Measurements from ENCODE around the gene TNK2. TPM values are rescaled to one million over a fixed set of nuclear protein-coding genes. Genes with fewer than 3 reads are reported as not detected.
A peak's percentile ranks its signal among the peaks of the same experiment; 100 is the strongest.

TNK2 gene
- polyA plus RNA-seq, 3 donors: 0.84 to 131 (median 1.8) TPM

- H3K36me3 ChIP-seq (replicated peaks in 1 of 2; ENCODE audit: control insufficient read depth in 1 of 2, insufficient read depth in 2 of 2, low read length in 2 of 2): no peaks in the 10 kb centered on the region
- H3K9ac ChIP-seq (ENCODE audit: insufficient read depth, low read length, poor library complexity, severe bottlenecking): no peak overlapping the region
- TF ChIP-seq CTCF (IDR thresholded peaks at IDR 0.05): no peak
- no peak overlapping the region for H3K4me3 Mint-ChIP-seq
- no peak overlapping the region for H3K4me2 ChIP-seq (replicated peaks; ENCODE audit: extremely low read depth, low read length, poor library complexity, severe bottlenecking)
- peaks cover 0 to 2% (median 0%) of the 10 kb centered on the region in 7 donors for H3K9me3 Mint-ChIP-seq
- no peaks in the 10 kb centered on the region for H3K36me3 Mint-ChIP-seq
- H3K27ac ChIP-seq (ENCODE audit: low read depth in 1 of 2, low read length in 2 of 2): no peak overlapping the region
- no peaks in the 10 kb centered on the region for H3K27me3 ChIP-seq (ENCODE audit: control insufficient read depth in 2 of 2, insufficient read depth in 2 of 2, low read length in 2 of 2)
- H3K4me1 Mint-ChIP-seq: peaks cover 11% of the 10 kb centered on the region
- no peak overlapping the region for H3K27ac Mint-ChIP-seq
- H2AFZ ChIP-seq (ENCODE audit: insufficient read depth, low read depth, low read length, poor library complexity, severe bottlenecking): no peak overlapping the region
- H4K20me1 ChIP-seq (ENCODE audit: insufficient read depth, low read length): no peaks in the 10 kb centered on the region
- H3K9me3 ChIP-seq (replicated peaks in 1 of 2; ENCODE audit: control insufficient read depth in 1 of 2, insufficient read depth in 1 of 2, low read length in 2 of 2): no peaks in the 10 kb centered on the region
- no peak overlapping the region for H3K4me3 ChIP-seq (replicated peaks in 1 of 3; ENCODE audit: low read depth in 2 of 3, low read length in 3 of 3)
- intact Hi-C loops (cut with micrococcal nuclease): no loop called here
- H3K79me2 ChIP-seq (ENCODE audit: insufficient read depth, low read length): no peaks in the 10 kb centered on the region
- H3K27me3 Mint-ChIP-seq (ENCODE audit: low read depth in 3 of 3): peaks cover 12 to 25% (median 19%) of the 10 kb centered on the region in 3 donors
- DNase-seq: no peak
- WGBS (ENCODE audit: insufficient coverage): 94% methylated on average over 8 of the region's 14 CpGs
- H3K4me1 ChIP-seq (ENCODE audit: control insufficient read depth in 1 of 2, insufficient read depth in 2 of 2, low read length in 2 of 2): peaks cover 4 to 6% of the 10 kb centered on the region in 2 donors
Observed at GRCh38 chr3:195918176-195918575, 9.8 kb upstream of the TNK2 start.

GRCh38 chr3:195916991-195917390 lies 8.6 kb upstream of the TNK2 start:
- WGBS (ENCODE audit: insufficient coverage): 92% methylated on average over 9 of the region's 9 CpGs
- H3K9me3 ChIP-seq (replicated peaks in 1 of 2; ENCODE audit: control insufficient read depth in 1 of 2, insufficient read depth in 1 of 2, low read length in 2 of 2): no peaks in the 10 kb centered on the region
- no peaks in the 10 kb centered on the region for H3K36me3 ChIP-seq (replicated peaks in 1 of 2; ENCODE audit: control insufficient read depth in 1 of 2, insufficient read depth in 2 of 2, low read length in 2 of 2)
- no peak for TF ChIP-seq CTCF (IDR thresholded peaks at IDR 0.05)
- Mint-ChIP-seq H3K27me3 (ENCODE audit: low read depth in 3 of 3) (peaks cover 12 to 23% (median 18%) of the 10 kb centered on the region in 3 donors), H3K27ac (no peak overlapping the region), H3K4me3 (peak overlapping the region in 1 of 2 donors; percentile 26), H3K36me3 (no peaks in the 10 kb centered on the region), H3K4me1 (peaks cover 11% of the 10 kb centered on the region), H3K9me3 (peaks cover 0 to 2% (median 0%) of the 10 kb centered on the region in 7 donors)
- no peak overlapping the region for H3K9ac ChIP-seq (ENCODE audit: insufficient read depth, low read length, poor library complexity, severe bottlenecking)
- DNase-seq: no peak
- H3K27me3 ChIP-seq (ENCODE audit: control insufficient read depth in 2 of 2, insufficient read depth in 2 of 2, low read length in 2 of 2): no peaks in the 10 kb centered on the region
- H3K79me2 ChIP-seq (ENCODE audit: insufficient read depth, low read length): no peaks in the 10 kb centered on the region
- intact Hi-C loops (cut with micrococcal nuclease): loop anchor here in 1 of 2 donors (1.0 kb wide), 1 partner anchor 54 kb away; no protein-coding TSS in a partner anchor
- no peak overlapping the region for H3K4me2 ChIP-seq (replicated peaks; ENCODE audit: extremely low read depth, low read length, poor library complexity, severe bottlenecking)
- no peak overlapping the region for H2AFZ ChIP-seq (ENCODE audit: insufficient read depth, low read depth, low read length, poor library complexity, severe bottlenecking)
- H3K4me1 ChIP-seq (ENCODE audit: control insufficient read depth in 1 of 2, insufficient read depth in 2 of 2, low read length in 2 of 2): peaks cover 4 to 6% of the 10 kb centered on the region in 2 donors
- no peak overlapping the region for H3K27ac ChIP-seq (ENCODE audit: low read depth in 1 of 2, low read length in 2 of 2)
- no peak overlapping the region for H3K4me3 ChIP-seq (replicated peaks in 1 of 3; ENCODE audit: low read depth in 2 of 3, low read length in 3 of 3)
- no peaks in the 10 kb centered on the region for H4K20me1 ChIP-seq (ENCODE audit: insufficient read depth, low read length)

All from CD14-positive monocyte (primary cell).